H1 (cell line): Measurements from ENCODE around the gene BCL2L13. TPM values are rescaled to one million over a fixed set of nuclear protein-coding genes. Genes with fewer than 3 reads are reported as not detected.

Experiments
- CTCF ChIA-PET: fragments of 300-600 bp; sonication (Branson Sonifier 250); formaldehyde crosslinking; loops from one replicate; lab custom pipeline; 2021; ENCODE audit not compliant: partially characterized antibody; lab: Charles Lee
- POLR2A ChIA-PET: fragments of 300-600 bp; sonication (Branson Sonifier 250); formaldehyde crosslinking; loops from one replicate; lab custom pipeline; 2021; ENCODE audit warnings: inconsistent platforms; ENCODE audit not compliant: partially characterized antibody; lab: Charles Lee
- DNase-seq, 2 experiments: peaks; one replicate each; pipeline versions ENCODE4 v3.0.0 to v3.0.0-alpha.2; 2010 to 2022; ENCODE audit warnings: low spot score in 2 of 2, low read depth in 1 of 2, mixed read lengths in 1 of 2
- FAIRE-seq: peaks from 2 replicates; lab custom pipeline; 2011; peaks lifted over from hg19 to GRCh38; lab: Jason Lieb, UNC
- H2AFZ ChIP-seq: 2 replicates; pipeline ENCODE4 v1.8.1; 2012; ENCODE audit warnings: low read length, inconsistent platforms
- H2AK5ac ChIP-seq: 2 replicates; pipeline ENCODE4 v1.6.1; 2013; ENCODE audit warnings: low read depth, low read length
- H2BK120ac ChIP-seq: replicated peaks from 2 replicates; pipeline ENCODE3; 2013; ENCODE audit warnings: low read depth, low read length, inconsistent platforms
- H2BK12ac ChIP-seq: 2 replicates; pipeline ENCODE4 v1.6.1; 2013; ENCODE audit warnings: low read depth, low read length
- H2BK15ac ChIP-seq: 2 replicates; pipeline ENCODE4 v1.6.1; 2013; ENCODE audit warnings: low read length
- H2BK20ac ChIP-seq: 2 replicates; pipeline ENCODE4 v1.6.1; 2013; ENCODE audit warnings: low read length
- H2BK5ac ChIP-seq: 2 replicates; pipeline ENCODE4 v1.6.1; 2013; ENCODE audit warnings: low read depth, low read length
- H3K14ac ChIP-seq: 2 replicates; pipeline ENCODE4 v1.6.1; 2013; ENCODE audit warnings: inconsistent platforms; ENCODE audit not compliant: insufficient read length
- H3K18ac ChIP-seq: 2 replicates; pipeline ENCODE4 v1.6.1; 2013; ENCODE audit warnings: low read length; ENCODE audit errors: extremely low read depth
- H3K23ac ChIP-seq: 2 replicates; pipeline ENCODE4 v1.6.1; 2013; ENCODE audit warnings: inconsistent platforms; ENCODE audit not compliant: insufficient read length
- H3K23me2 ChIP-seq: 2 replicates; pipeline ENCODE4 v1.6.1; 2013; ENCODE audit warnings: low read depth, low read length
- H3K27ac ChIP-seq: 2 replicates; pipeline ENCODE4 v1.6.1; 2011; ENCODE audit warnings: low read depth, low read length, inconsistent platforms
- H3K27me3 ChIP-seq, 4 experiments: replicated peaks in 1 of 4; 1 replicate in 1 of 4; 2 replicates in 3 of 4; pipeline versions ENCODE4 v1.6.1 to v1.8.1; 2011 to 2013; ENCODE audit warnings: low read length in 3 of 4, mild to moderate bottlenecking in 3 of 4, inconsistent platforms in 2 of 4, mixed read lengths in 2 of 4, moderate library complexity in 1 of 4; ENCODE audit not compliant: control insufficient read depth in 3 of 4, insufficient read depth in 3 of 4; ENCODE audit errors: extremely low read depth in 1 of 4
- H3K36me3 ChIP-seq, 4 experiments: 2 replicates each; pipeline versions ENCODE4 v1.6.1 to v1.8.1; 2011 to 2013; ENCODE audit warnings: mild to moderate bottlenecking in 4 of 4, low read length in 3 of 4, moderate library complexity in 2 of 4, control low read depth in 1 of 4, inconsistent platforms in 1 of 4; ENCODE audit not compliant: insufficient read depth in 4 of 4, control insufficient read depth in 2 of 4
- H3K4ac ChIP-seq: replicated peaks from 2 replicates; pipeline ENCODE3; 2013; ENCODE audit warnings: low read length, low read depth, mixed read lengths, inconsistent platforms; ENCODE audit not compliant: insufficient read length
- H3K4me1 ChIP-seq, 4 experiments: replicated peaks in 1 of 4; 1 replicate in 1 of 4; 2 replicates in 3 of 4; pipeline versions ENCODE4 v1.6.1 to v1.8.1; 2011 to 2013; ENCODE audit warnings: low read length in 3 of 4, inconsistent platforms in 2 of 4, mixed read lengths in 1 of 4; ENCODE audit not compliant: insufficient read depth in 4 of 4, control insufficient read depth in 3 of 4
- H3K4me2 ChIP-seq, 2 experiments: 2 replicates each; pipeline versions ENCODE4 v1.6.1 to v1.8.1; 2011 to 2013; ENCODE audit warnings: low read depth in 2 of 2, low read length in 2 of 2, control low read depth in 1 of 2, inconsistent platforms in 1 of 2, mild to moderate bottlenecking in 1 of 2; ENCODE audit not compliant: insufficient read depth in 1 of 2
- H3K4me3 ChIP-seq, 4 experiments: fragments of 200-600, 300-600 bp in 1 of 4; sonication (generic), shearing (Covaris generic), sonication (Bioruptor Twin) in 1 of 4; 2 replicates each; pipeline versions ENCODE4 v1.5.1 to v1.8.1; 2011 to 2016; ENCODE audit warnings: low read length in 4 of 4, low read depth in 3 of 4, control low read depth in 2 of 4, inconsistent platforms in 2 of 4, mild to moderate bottlenecking in 2 of 4, mixed read lengths in 1 of 4, moderate library complexity in 1 of 4; ENCODE audit not compliant: insufficient read depth in 2 of 4; ENCODE audit errors: extremely low read depth in 1 of 4
- H3K56ac ChIP-seq: replicated peaks from 2 replicates; pipeline ENCODE3; 2013; ENCODE audit warnings: low read depth, mild to moderate bottlenecking, mixed read lengths, low read length, inconsistent platforms; ENCODE audit not compliant: insufficient read length
- H3K79me1 ChIP-seq: 2 replicates; pipeline ENCODE4 v1.6.1; 2013; ENCODE audit warnings: low read depth, low read length, control low read depth
- H3K79me2 ChIP-seq, 2 experiments: 2 replicates each; pipeline versions ENCODE4 v1.6.1 to v1.8.1; 2012 to 2013; ENCODE audit warnings: low read length in 2 of 2, mild to moderate bottlenecking in 2 of 2, inconsistent platforms in 1 of 2; ENCODE audit not compliant: insufficient read depth in 2 of 2, control insufficient read depth in 1 of 2
- H3K9ac ChIP-seq, 4 experiments: replicated peaks in 1 of 4; 1 replicate in 1 of 4; 2 replicates in 3 of 4; pipeline versions ENCODE4 v1.6.1 to v1.8.1; 2011 to 2013; ENCODE audit warnings: low read depth in 3 of 4, low read length in 3 of 4, control low read depth in 2 of 4, mild to moderate bottlenecking in 2 of 4, moderate library complexity in 2 of 4, inconsistent platforms in 1 of 4; ENCODE audit errors: extremely low read depth in 1 of 4
- H3K9me3 ChIP-seq, 2 experiments: 2 replicates each; pipeline versions ENCODE4 v1.6.1 to v1.8.1; 2012 to 2013; ENCODE audit warnings: mild to moderate bottlenecking in 2 of 2, moderate library complexity in 2 of 2, control low read depth in 1 of 2, inconsistent platforms in 1 of 2, low read depth in 1 of 2, low read length in 1 of 2, mixed read lengths in 1 of 2; ENCODE audit not compliant: insufficient read depth in 2 of 2
- H4K20me1 ChIP-seq, 2 experiments: replicated peaks in 1 of 2; 2 replicates each; pipeline versions ENCODE3 to v1.8.1; 2011 to 2013; ENCODE audit warnings: inconsistent platforms in 2 of 2, low read length in 2 of 2, mild to moderate bottlenecking in 1 of 2; ENCODE audit not compliant: insufficient read depth in 2 of 2, control insufficient read depth in 1 of 2
- H4K5ac ChIP-seq: 2 replicates; pipeline ENCODE4 v1.6.1; 2013; ENCODE audit warnings: low read length, low read depth, mixed read lengths, inconsistent platforms; ENCODE audit not compliant: insufficient read length
- H4K8ac ChIP-seq: 2 replicates; pipeline ENCODE4 v1.8.0; 2013; ENCODE audit warnings: mild to moderate bottlenecking, moderate library complexity, low read length, inconsistent platforms; ENCODE audit not compliant: insufficient read depth; ENCODE audit errors: extremely low read depth
- H4K91ac ChIP-seq: replicated peaks from 2 replicates; pipeline ENCODE3; 2013; ENCODE audit warnings: low read length, mixed read lengths, inconsistent platforms; ENCODE audit not compliant: insufficient read length
- ASH2L ChIP-seq: fragments of 200-600, 300-600 bp; sonication (generic); IDR thresholded peaks from one replicate; pipeline ENCODE4 v1.7.1; 2017; ENCODE audit warnings: low read length
- ATF3 ChIP-seq: IDR thresholded peaks from 2 replicates; pipeline ENCODE4 v1.6.1; 2011; ENCODE audit warnings: low read depth, mild to moderate bottlenecking, low read length; ENCODE audit not compliant: insufficient read depth
- CTCF ChIP-seq, 3 experiments: IDR thresholded peaks; 1 replicate in 2 of 3; 2 replicates in 1 of 3; pipeline versions ENCODE4 v1.5.1 to v1.6.1; 2011; ENCODE audit warnings: low read length in 3 of 3, mild to moderate bottlenecking in 3 of 3, inconsistent platforms in 2 of 3, low read depth in 1 of 3, moderate library complexity in 1 of 3; ENCODE audit not compliant: insufficient read depth in 1 of 3; ENCODE audit errors: control extremely low read depth in 1 of 3
- GABPA ChIP-seq: IDR thresholded peaks from 2 replicates; pipeline ENCODE4 v1.6.1; 2011; ENCODE audit warnings: mild to moderate bottlenecking, low read length, moderate library complexity, borderline replicate concordance; ENCODE audit not compliant: insufficient read depth
- JUN ChIP-seq: IDR thresholded peaks from 2 replicates; pipeline ENCODE4 v1.6.1; 2011; ENCODE audit warnings: low read depth, mild to moderate bottlenecking, improper control_type of control experiment, low read length
- POU5F1 ChIP-seq: IDR thresholded peaks from 2 replicates; pipeline ENCODE4 v1.6.1; 2011; ENCODE audit warnings: low read depth, mild to moderate bottlenecking, low read length, moderate library complexity
- SIN3A ChIP-seq, 2 experiments: IDR thresholded peaks in 1 of 2; conservative IDR thresholded peaks in 1 of 2; 2 replicates each; pipeline ENCODE4 v1.6.1; 2011 to 2012; ENCODE audit warnings: low read length in 2 of 2, improper control_type of control experiment in 1 of 2, low read depth in 1 of 2, mild to moderate bottlenecking in 1 of 2
- TCF12 ChIP-seq: IDR thresholded peaks from 2 replicates; pipeline ENCODE4 v1.6.1; 2011; ENCODE audit warnings: low read depth, mild to moderate bottlenecking, low read length
- YY1 ChIP-seq: IDR thresholded peaks from 2 replicates; pipeline ENCODE4 v1.6.1; 2011; ENCODE audit warnings: low read depth, mild to moderate bottlenecking, low read length
- WGBS, 2 experiments: shearing (Covaris generic) in 1 of 2; methylation state at CpG; one replicate each; pipeline versions ENCODE4 v1.1.6 to v1.1.7; 2013 to 2015; ENCODE audit warnings: low lambda C conversion rate in 2 of 2, mixed read lengths in 2 of 2, inconsistent platforms in 1 of 2, low coverage in 1 of 2, missing lambda C conversion rate in 1 of 2; ENCODE audit not compliant: insufficient replicate concordance in 2 of 2, insufficient coverage in 1 of 2, insufficient read length in 1 of 2; ENCODE audit errors: extremely low coverage in 1 of 2, missing lambda C conversion rate in 1 of 2; 5-methylcytosine and 5-hydroxymethylcytosine counted together
- polyA plus RNA-seq, 7 experiments: library from polyadenylated mRNA; depleted of rRNA in 3 of 7; stranded (reverse) in 5 of 7; unstranded in 2 of 7; fragments of >200 nt in 5 of 7; fragments of 200-250 nt in 2 of 7; gene quantifications; 1 replicate in 5 of 7; 2 replicates in 1 of 7; 4 replicates in 1 of 7; pipeline versions ENCODE4 v1.2.1 to v1.2.3, GENCODE V29; 2011 to 2013; ENCODE audit warnings: missing spikeins in 2 of 7, mixed read lengths in 2 of 7
- total RNA-seq: library from RNA; stranded (reverse); fragmentation: NEBNext Ultra II Directional; extraction: Animal tissue kit (Norgen Biotek cat#: 25700); gene quantifications from 2 replicates; pipeline ENCODE4 v1.2.1, GENCODE V29; 2021

BCL2L13 gene
- total and polyA plus RNA-seq, 2 of the 8 experiments (the other 6 are each of a cell fraction or from before 2014, with no cell fraction given), result 20.7 to 35.0 TPM

GRCh38 chr22:17742527-17742902 is 104.0 kb downstream of the BCL2L13 start:
- peak; percentile 52 for FAIRE-seq
- no peak overlapping the region for H2AFZ ChIP-seq
- H3K18ac ChIP-seq, result no peak overlapping the region
- no peak overlapping the region for H3K56ac ChIP-seq
- H2BK120ac ChIP-seq, result no peak overlapping the region
- no peak overlapping the region for H3K14ac ChIP-seq
- H3K79me1 ChIP-seq, result no peaks in the 10 kb centered on the region
- no peak overlapping the region for H4K8ac ChIP-seq
- WGBS, 2 experiments, result 59% methylated on average over 9 of the region's 9 CpGs; no CpG with 5 or more reads in 1 of the 2 experiments
- H3K9ac ChIP-seq, result no peak overlapping the region; a peak in 1 of 7 replicates
- ChIA-PET CTCF (interaction anchor here (0.6 to 12.0 kb wide), 28 partner anchors 8 to 1102 kb away, joined by 3 to 174 read pairs (median 6); no protein-coding TSS in a partner anchor), POLR2A (interaction anchor here (0.6 to 2.6 kb wide), 3 partner anchors 30 to 38 kb away, joined by 3 to 13 read pairs (median 4); no protein-coding TSS in a partner anchor)
- no peak overlapping the region for H2AK5ac ChIP-seq
- H2BK5ac ChIP-seq, result no peak overlapping the region
- peaks cover 2 to 3% of the 10 kb centered on the region in 2 experiments for H4K20me1 ChIP-seq
- DNase-seq, result peak; percentile 80 to 96
- H4K91ac ChIP-seq, result no peak overlapping the region
- H3K4me3 ChIP-seq, result no peak overlapping the region
- H3K27me3 ChIP-seq, result no peaks in the 10 kb centered on the region
- H3K4me2 ChIP-seq, result no peak overlapping the region
- no peaks in the 10 kb centered on the region for H3K23me2 ChIP-seq
- H3K9me3 ChIP-seq, result no peaks in the 10 kb centered on the region
- no peak overlapping the region for H3K4ac ChIP-seq
- H3K23ac ChIP-seq, result no peak overlapping the region
- no peak overlapping the region for H4K5ac ChIP-seq
- H3K4me1 ChIP-seq, result peaks cover 0 to 7% (median 4%) of the 10 kb centered on the region in 4 experiments; a peak in 5 of 7 replicates
- H3K27ac ChIP-seq, result no peak overlapping the region
- no peaks in the 10 kb centered on the region for H3K79me2 ChIP-seq
- no peaks in the 10 kb centered on the region for H3K36me3 ChIP-seq
- H2BK15ac ChIP-seq, result no peak overlapping the region
- no peak overlapping the region for H2BK12ac ChIP-seq
- H2BK20ac ChIP-seq, result no peak overlapping the region
- peak; percentile 90 to 98 (median 96) for TF ChIP-seq CTCF (IDR thresholded peaks at IDR 0.05; ENCODE audit: control extremely low read depth in 1 of 3, insufficient read depth in 1 of 3, low read depth in 1 of 3, low read length in 3 of 3)
- 0 out of 2 replicates have a peak, but pooled peaks have one; percentile 13 for TF ChIP-seq YY1
- peak; percentile 31 for TF ChIP-seq ASH2L
- no peak for TF ChIP-seq JUN
- peak; percentile 75; the same call in 1 of the 2 replicates for TF ChIP-seq TCF12
- no peak for TF ChIP-seq ATF3
- 0 out of 4 replicates have a peak, but pooled peaks of 1 of the 2 experiments have one; percentile 49 for TF ChIP-seq SIN3A (conservative IDR thresholded peaks at IDR 0.05 in 1 of 2, IDR thresholded peaks at IDR 0.05 in 1 of 2; ENCODE audit: low read depth in 1 of 2, low read length in 2 of 2)
- TF ChIP-seq POU5F1, result no peak
- TF ChIP-seq GABPA, result 0 out of 2 replicates have a peak, but pooled peaks have one; percentile 32
